GM12892 (cell line): ENCODE results near the gene AIFM3.
A peak's percentile ranks its signal among the peaks of the same experiment; 100 is the strongest.
"Not testable (repeated sequence)": the region's sequence is repeated elsewhere in the genome, so short reads cannot be mapped to it uniquely, and the experiment has no call there.

Experiments
- DNase-seq: peaks from one replicate; pipeline ENCODE4 v3.0.0; 2011; ENCODE audit not compliant: insufficient read length
- FAIRE-seq: peaks from 2 replicates; lab custom pipeline; 2011; peaks lifted over from hg19 to GRCh38; lab: Jason Lieb, UNC
- POLR2A ChIP-seq: IDR thresholded peaks from 2 replicates; pipeline ENCODE4 v1.6.1; 2011; ENCODE audit warnings: low read depth, low read length, control low read depth
- POLR2AphosphoS5 ChIP-seq: IDR thresholded peaks from 2 replicates; pipeline ENCODE4 v1.6.1; 2011; ENCODE audit warnings: low read depth, low read length, control low read depth
- TAF1 ChIP-seq: IDR thresholded peaks from 2 replicates; pipeline ENCODE4 v1.6.1; 2011; ENCODE audit warnings: low read depth, mild to moderate bottlenecking, control low read depth, low read length, borderline replicate concordance

Gene AIFM3

DNA sequence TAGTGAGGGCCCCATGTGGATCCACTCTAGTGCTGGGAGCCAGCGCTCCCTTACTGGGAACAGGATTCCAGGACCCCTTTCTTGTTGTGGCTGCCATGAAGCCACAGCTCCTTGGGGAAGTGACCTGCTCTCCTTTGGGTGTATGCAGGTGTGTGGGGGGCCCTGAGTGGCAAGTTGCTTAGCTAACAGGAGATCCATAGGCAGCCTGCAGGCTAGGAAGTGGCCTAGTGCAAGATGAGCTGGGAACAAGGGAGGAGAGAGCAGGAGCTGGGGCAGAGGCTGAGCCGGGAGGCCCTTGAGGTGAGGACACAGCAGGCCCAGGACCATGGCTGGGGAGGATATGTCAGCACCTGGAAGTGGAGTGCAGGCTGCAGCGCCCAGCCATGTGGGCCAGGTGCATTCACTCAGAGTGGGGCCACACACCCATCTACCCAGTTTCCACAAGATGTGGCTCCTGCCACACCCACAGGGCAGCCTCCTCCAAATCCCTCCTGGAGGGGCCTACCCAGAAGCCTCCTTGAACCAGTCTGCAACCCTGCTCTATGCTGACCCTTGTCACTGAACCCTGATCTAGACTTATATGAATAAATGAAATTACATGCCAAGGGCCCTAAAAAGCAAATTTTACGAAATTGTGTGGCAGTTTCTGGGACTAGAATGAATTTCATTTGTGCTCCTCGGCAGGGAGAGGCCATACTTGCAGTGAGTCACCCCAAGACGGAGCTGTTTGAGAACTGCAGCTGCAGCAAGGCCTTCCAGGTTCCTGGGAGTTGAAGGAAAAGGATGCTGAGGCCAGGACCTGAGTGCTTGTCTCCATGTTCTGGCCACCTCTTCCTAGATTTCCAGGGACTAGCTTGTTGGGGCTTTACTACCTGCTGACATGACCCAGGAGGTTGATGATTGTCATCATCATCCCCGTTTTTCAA is 31.6 kb downstream of the AIFM3 start:
- TF ChIP-seq TAF1 (no peak), POLR2AphosphoS5 (no peak), POLR2A (peak; percentile 17)
- FAIRE-seq (no peak), DNase-seq (no peak)

DNA sequence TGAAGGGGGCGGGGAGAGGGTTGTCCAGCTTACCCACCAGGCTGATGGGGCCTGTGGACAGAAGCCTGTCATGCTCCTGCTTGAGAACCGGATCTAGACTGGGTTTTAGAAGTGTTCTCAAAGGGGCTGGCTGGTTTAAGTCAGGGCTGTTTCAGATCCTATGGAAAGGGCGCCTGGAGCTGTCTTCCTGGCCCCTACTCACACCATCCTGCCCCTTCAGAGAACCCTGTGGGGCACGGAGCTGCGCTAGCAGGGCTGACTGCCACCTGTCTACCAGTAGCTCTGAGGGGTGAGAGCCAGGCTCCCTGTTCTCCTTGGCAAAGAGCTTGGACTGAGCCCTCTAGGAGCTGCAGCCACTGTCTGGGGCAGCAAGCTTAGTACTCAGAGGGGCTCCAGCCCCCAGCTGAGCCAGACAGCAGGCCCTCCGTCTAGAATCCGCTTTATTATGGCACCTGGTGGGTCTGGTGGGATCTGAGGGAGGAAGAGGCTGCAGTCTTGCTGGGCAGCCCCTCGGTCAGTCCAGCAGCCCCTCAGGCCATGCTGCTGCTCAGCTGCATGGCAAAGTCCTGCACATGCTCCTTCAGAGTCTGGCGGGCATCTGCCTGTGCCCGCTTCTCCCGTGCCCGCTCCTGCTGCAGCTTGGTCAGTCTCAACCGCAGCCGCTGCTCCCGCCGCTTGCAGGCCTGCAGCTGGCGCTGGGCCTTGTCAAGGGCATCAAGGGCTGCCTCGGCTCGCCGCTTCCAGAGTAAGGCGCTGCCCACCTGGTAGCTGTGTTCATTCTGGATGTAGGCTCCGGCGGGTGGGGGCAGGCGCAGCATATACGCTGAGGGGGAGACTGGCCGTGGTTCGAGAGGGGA is 32.5 kb downstream of the AIFM3 start:
- no peak for DNase-seq
- no peak for FAIRE-seq
- TF ChIP-seq POLR2A: no peak; the same call in 1 of the 2 replicates
- TF ChIP-seq POLR2AphosphoS5: no peak
- TF ChIP-seq TAF1: no peak

DNA sequence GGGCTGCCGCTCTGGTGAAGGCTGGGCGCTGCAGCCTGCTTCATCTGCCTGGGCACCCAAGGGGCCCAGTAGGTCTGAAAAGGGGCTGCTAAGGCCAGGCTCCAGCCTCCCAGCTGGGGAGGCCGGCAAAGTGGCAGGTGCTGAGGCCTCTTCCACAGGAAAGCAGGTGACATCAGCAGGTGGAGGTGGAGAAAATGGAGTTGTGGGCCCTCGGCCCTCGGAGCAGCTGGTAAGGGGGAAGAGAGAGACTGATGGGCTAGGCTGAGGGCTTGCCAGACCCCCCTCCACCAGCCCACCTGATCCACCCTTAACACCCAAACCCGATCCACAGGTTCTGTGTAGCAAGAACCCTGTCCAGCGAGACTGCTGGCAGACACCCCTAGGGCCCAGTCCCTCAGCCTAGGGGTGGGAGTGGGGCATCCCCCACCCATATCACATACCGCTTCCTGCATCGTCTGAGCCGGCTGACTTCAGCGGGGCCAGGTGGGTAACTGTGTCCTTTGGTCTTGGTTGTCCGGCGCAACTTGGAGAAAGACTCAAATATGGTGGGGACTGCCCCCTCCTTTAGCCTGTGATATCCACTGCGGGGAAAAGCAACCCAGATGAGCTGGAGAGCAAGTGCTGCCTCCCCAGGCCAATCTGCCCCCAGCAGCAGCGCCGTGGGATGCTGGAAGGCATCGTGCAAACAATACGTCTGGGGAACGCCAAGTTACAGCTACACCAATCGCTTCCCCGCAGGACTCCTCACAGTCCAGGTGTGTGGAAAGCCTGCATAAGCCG is 33.3 kb downstream of the AIFM3 start:
- no peak for TF ChIP-seq POLR2AphosphoS5
- TF ChIP-seq POLR2A: no peak; the same call in none of the 2 replicates
- no peak for TF ChIP-seq TAF1
- FAIRE-seq (peak; percentile 9), DNase-seq (no peak)

- TF ChIP-seq POLR2A (no peak), POLR2AphosphoS5 (no peak), TAF1 (no peak)
- FAIRE-seq (peak; percentile 9), DNase-seq (no peak)
Observed at GRCh38 chr22:21000987-21001600, 34.0 kb downstream of the AIFM3 start.

- peak; percentile 93 for TF ChIP-seq POLR2AphosphoS5
- TF ChIP-seq POLR2A: peak; percentile 90; the same call in 1 of the 2 replicates
- peak; percentile 91 for TF ChIP-seq TAF1
- FAIRE-seq (peak; percentile 100), DNase-seq (peak; percentile 97)
Observed at GRCh38 chr22:21001601-21002325, 34.7 kb downstream of the AIFM3 start, which contains the start of gene THAP7. Gene THAP7 (minus strand): TSS chr22:21002118. CDS start chr22:21001911, 207 bp downstream.

DNA sequence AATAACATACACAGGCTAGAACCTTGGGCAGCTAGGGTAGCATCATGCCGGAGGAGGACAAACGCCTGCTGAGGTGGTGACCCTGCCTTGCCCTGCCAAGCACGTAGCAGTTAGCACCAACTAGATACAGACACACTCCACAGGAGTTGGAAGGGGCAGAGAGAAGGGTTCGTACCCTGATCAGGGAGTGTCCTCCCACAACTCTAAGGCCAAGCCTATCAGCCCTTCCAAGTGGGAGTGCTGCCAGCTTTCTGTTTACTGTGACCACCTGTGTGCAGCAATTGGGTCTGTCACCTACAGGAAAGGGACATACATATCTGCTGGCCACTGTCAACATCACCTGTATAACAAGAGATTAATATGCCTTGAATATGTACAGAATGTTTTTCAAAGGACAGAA is 36.7 kb downstream of the AIFM3 start:
- no peak for DNase-seq
- TF ChIP-seq TAF1 (no peak), POLR2AphosphoS5 (no peak), POLR2A (no peak; the same call in 1 of the 2 replicates)
- FAIRE-seq: no peak

DNA sequence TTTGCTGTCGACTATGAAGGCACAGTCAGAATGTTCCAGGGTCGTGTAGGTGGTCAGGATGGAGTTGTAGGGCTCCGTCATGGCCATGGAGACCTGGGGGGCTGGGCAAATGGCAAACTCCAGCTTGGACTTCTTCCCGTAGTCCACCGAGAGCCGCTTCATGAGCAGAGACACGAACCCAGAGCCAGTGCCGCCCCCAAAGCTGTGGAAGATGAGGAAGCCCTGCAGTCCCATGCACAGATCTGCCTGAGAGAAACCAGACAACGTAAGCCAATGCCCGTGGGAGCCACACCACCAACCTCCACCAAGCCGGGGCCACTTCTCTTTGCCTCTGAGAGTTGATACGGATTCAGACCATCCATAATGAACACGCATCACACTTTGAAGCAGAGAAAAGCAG is 42.2 kb downstream of the AIFM3 start:
- FAIRE-seq, DNase-seq: not testable (repeated sequence)

GRCh38 chr22:21009638-21010425 is 42.8 kb downstream of the AIFM3 start:
- FAIRE-seq (peak; percentile 5), DNase-seq (no peak)
- no peak for TF ChIP-seq TAF1
- TF ChIP-seq POLR2AphosphoS5: no peak
- no peak for TF ChIP-seq POLR2A

DNA sequence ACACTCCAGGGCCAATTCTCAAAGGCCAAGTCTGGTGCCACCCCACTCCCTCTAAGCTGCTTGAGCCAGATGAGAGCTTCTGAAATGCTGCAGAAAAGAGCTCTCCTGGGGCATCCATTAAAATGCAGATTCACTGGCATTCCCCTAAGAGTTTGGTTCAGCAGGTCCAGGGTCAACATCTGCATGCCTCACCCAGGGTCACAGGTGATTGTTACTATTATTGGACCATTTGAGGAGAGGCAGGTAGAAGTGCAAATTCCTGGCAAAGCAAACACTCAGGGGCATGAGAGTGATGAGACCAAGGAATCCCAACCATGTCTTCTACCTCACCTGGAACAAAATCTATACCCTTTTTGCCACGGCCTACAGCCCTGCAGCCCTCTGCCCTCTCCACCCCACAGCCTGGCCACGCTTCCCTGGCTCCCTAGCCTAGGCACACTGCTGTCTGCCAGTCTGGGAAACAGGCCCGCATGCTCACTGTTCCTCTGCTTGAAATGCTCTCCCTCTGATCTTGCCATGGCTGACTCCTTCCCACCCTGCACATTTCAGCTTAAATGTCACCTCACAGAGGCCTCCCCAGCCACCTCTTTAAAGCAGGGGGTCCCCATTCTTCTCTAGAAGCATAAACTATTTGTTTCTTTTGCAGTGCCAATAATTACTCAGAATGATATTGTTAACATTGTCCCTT is 43.5 kb downstream of the AIFM3 start:
- FAIRE-seq (no peak), DNase-seq (no peak)
- TF ChIP-seq POLR2A (no peak), TAF1 (no peak), POLR2AphosphoS5 (no peak)
